Ishikawa (cell line): Measurements from ENCODE around the gene CALHM1.

Source experiments
- CEBPB ChIP-seq: IDR thresholded peaks from 2 replicates; pipeline ENCODE4 v1.6.1; 2012
- CREB1 ChIP-seq: IDR thresholded peaks from 2 replicates; pipeline ENCODE4 v1.6.1; 2012; ENCODE audit warnings: low read depth
- EGR1 ChIP-seq: IDR thresholded peaks from 2 replicates; pipeline ENCODE4 v1.6.1; 2012
- EP300 ChIP-seq: IDR thresholded peaks from 2 replicates; pipeline ENCODE4 v1.6.1; 2012; ENCODE audit warnings: borderline replicate concordance
- FOXM1 ChIP-seq: IDR thresholded peaks from 2 replicates; pipeline ENCODE4 v1.6.1; 2012; ENCODE audit warnings: low read depth, borderline replicate concordance
- MAX ChIP-seq: IDR thresholded peaks from 2 replicates; pipeline ENCODE4 v1.6.1; 2012
- NFIC ChIP-seq: IDR thresholded peaks from 2 replicates; pipeline ENCODE4 v1.6.1; 2012
- RAD21 ChIP-seq: IDR thresholded peaks from 2 replicates; pipeline ENCODE4 v1.6.1; 2012; ENCODE audit warnings: low read depth
- TAF1 ChIP-seq: IDR thresholded peaks from 2 replicates; pipeline ENCODE4 v1.6.1; 2012; ENCODE audit warnings: low read depth, mild to moderate bottlenecking
- TCF12 ChIP-seq: IDR thresholded peaks from 2 replicates; pipeline ENCODE4 v1.6.1; 2012; ENCODE audit warnings: low read depth
- TEAD4 ChIP-seq: IDR thresholded peaks from 2 replicates; pipeline ENCODE4 v1.6.1; 2012
- USF1 ChIP-seq: IDR thresholded peaks from 2 replicates; pipeline ENCODE4 v1.6.1; 2012
- YY1 ChIP-seq: IDR thresholded peaks from 2 replicates; pipeline ENCODE4 v1.6.1; 2012; ENCODE audit warnings: low read depth
- ZBTB7A ChIP-seq: IDR thresholded peaks from 2 replicates; pipeline ENCODE4 v1.6.1; 2012; ENCODE audit warnings: low read depth
- TF ChIP-seq, protein P1 (sequence below): IDR thresholded peaks from 2 replicates; pipeline ENCODE4 v1.6.1; 2012; ENCODE audit warnings: low read depth, mild to moderate bottlenecking

The CALHM1 gene

GRCh38 chr10:103448746-103449145, 10.0 kb downstream of the CALHM1 start:
- TF ChIP-seq MAX, result no peak
- no peak for TF ChIP-seq NFIC
- no peak for TF ChIP-seq CEBPB
- no peak for TF ChIP-seq USF1
- TF ChIP-seq, protein P1, sequence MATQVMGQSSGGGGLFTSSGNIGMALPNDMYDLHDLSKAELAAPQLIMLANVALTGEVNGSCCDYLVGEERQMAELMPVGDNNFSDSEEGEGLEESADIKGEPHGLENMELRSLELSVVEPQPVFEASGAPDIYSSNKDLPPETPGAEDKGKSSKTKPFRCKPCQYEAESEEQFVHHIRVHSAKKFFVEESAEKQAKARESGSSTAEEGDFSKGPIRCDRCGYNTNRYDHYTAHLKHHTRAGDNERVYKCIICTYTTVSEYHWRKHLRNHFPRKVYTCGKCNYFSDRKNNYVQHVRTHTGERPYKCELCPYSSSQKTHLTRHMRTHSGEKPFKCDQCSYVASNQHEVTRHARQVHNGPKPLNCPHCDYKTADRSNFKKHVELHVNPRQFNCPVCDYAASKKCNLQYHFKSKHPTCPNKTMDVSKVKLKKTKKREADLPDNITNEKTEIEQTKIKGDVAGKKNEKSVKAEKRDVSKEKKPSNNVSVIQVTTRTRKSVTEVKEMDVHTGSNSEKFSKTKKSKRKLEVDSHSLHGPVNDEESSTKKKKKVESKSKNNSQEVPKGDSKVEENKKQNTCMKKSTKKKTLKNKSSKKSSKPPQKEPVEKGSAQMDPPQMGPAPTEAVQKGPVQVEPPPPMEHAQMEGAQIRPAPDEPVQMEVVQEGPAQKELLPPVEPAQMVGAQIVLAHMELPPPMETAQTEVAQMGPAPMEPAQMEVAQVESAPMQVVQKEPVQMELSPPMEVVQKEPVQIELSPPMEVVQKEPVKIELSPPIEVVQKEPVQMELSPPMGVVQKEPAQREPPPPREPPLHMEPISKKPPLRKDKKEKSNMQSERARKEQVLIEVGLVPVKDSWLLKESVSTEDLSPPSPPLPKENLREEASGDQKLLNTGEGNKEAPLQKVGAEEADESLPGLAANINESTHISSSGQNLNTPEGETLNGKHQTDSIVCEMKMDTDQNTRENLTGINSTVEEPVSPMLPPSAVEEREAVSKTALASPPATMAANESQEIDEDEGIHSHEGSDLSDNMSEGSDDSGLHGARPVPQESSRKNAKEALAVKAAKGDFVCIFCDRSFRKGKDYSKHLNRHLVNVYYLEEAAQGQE, result no peak
- TF ChIP-seq TCF12, result no peak
- TF ChIP-seq YY1, result no peak
- no peak for TF ChIP-seq TEAD4
- TF ChIP-seq ZBTB7A, result no peak
- TF ChIP-seq RAD21, result no peak
- TF ChIP-seq EP300, result no peak
- no peak for TF ChIP-seq TAF1
- TF ChIP-seq FOXM1, result no peak
- no peak for TF ChIP-seq CREB1
- no peak for TF ChIP-seq EGR1

DNA sequence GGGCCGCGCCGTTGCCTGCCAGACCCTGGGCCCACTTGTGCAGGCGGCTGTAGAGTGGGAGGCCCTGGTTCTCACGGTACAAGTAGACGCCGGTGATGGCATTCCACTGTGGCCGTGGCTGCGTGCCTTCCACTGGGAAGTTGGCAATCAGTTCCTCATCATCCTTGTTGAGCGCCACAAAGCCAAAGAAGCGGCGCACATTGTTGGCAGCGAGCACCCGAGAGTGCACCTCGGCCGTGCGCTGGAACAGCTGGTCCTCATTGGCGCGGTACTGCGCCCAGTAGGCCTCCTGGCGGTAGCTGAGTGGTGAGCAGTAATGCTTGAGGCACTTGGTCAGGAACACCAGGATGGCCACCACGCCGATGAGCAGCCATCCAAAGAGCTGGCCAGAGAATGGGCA, 11.5 kb downstream of the CALHM1 start:
- TF ChIP-seq CEBPB (no peak), USF1 (no peak), FOXM1 (no peak), TEAD4 (no peak), MAX (no peak), NFIC (no peak), YY1 (no peak), ZBTB7A (no peak), RAD21 (no peak), EP300 (no peak), CREB1 (no peak), TAF1 (no peak), EGR1 (no peak)
- TF ChIP-seq, protein P1, result no peak

DNA sequence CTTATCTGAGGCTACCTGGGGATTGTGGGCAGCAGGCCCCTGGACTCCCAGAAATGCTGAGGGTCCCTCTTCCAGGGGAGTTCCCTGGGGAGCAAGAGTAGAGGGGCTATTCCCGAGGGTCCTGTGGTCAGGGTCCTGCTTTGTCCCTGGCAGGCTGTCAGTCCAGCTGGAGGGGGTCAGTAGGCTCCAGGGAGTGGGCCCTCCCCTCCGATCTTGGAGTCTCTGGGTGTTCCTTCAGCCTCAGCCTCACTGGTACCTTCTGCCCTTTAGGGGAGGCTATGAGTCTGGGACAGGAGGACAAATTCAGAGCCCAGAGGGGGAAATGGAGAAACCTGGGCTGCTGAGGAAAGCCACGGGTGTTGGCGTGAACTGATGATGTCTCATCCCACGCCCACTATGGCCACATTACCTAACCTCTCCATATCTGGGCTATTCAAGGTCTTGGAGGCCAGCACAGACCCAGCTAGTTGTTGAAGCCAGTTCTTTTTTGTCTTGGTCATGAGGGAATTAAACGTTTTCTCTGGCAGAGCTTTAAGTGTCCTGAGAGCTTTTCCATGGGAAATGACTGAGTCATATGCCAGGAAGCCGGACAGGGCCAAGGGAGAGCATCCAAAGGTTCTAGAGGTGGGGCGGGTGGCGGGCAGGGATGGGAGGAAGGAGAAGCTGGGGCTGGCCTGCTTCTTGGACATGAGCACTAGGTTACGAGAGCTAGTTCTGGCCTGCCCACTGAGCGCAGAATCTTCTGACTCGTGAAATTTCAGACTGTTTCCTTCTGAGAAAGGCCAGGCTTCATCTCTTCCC, 12.7 kb downstream of the CALHM1 start:
- TF ChIP-seq YY1 (no peak), CREB1 (no peak), USF1 (no peak), TAF1 (no peak), FOXM1 (no peak), EGR1 (no peak), TEAD4 (no peak), MAX (no peak), TCF12 (no peak), RAD21 (no peak), ZBTB7A (no peak), EP300 (no peak), CEBPB (no peak), NFIC (no peak)
- TF ChIP-seq, protein P1, result no peak

DNA sequence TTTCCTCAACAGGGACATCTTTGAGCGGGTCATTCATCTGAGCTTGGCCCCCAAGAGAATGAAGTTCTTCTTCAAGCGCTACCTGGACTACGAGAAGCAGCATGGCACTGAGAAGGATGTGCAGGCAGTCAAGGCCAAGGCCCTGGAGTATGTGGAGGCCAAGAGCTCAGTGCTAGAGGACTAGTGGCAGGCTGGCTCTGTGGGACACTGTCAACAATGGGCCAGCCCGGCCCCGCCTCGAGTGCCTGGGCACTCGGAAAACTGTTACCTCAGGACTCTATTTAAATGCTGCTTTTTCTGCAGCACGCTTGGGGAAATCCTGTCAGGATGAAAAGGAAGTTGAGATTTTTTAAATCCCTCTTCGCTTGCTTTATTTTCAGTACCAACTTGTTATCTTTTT, 13.3 kb downstream of the CALHM1 start:
- no peak for TF ChIP-seq TAF1
- TF ChIP-seq FOXM1, result no peak
- no peak for TF ChIP-seq NFIC
- TF ChIP-seq EGR1, result no peak
- TF ChIP-seq TEAD4, result no peak
- no peak for TF ChIP-seq USF1
- TF ChIP-seq EP300, result no peak
- TF ChIP-seq MAX, result no peak
- no peak for TF ChIP-seq RAD21
- no peak for TF ChIP-seq CEBPB
- TF ChIP-seq, protein P1, result no peak
- no peak for TF ChIP-seq ZBTB7A
- TF ChIP-seq CREB1, result no peak
- no peak for TF ChIP-seq TCF12
